ENCODE results near the gene KCNJ4. TPM values are rescaled to one million over a fixed set of nuclear protein-coding genes. Genes with fewer than 3 reads are reported as not detected.

KCNJ4 gene
- polyA plus RNA-seq, 1 donor (not counting 4 experiments of a cell fraction or from before 2014, with no cell fraction given), result not detected

DNA sequence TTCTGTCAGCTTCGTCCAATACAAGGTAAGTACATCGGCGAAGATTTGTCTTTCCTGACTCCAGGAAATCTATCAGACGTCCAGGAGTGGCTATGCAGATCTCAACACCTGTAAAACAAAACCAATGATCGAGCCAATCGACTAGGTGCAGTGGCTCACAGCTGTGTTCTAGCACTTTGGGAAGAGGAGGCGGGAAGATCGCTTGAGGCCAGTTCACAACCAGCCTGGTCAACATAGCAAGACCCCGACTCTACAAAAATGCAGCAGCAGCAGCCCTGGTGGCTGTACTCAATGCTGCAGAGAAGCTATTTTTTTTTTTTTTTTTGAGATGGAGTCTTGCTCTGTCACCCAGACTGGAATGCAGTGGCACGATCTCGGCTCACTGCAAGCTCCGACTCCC, 39.9 kb upstream of the KCNJ4 start:
- Histone ChIP-seq H4K20me1 (ENCODE audit: control insufficient read depth, extremely low read depth, insufficient read depth, low read length) (peaks cover 19% of the 10 kb centered on the region), H3K27me3 (ENCODE audit: control insufficient read depth, extremely low read depth, insufficient read depth, low read length) (no peaks in the 10 kb centered on the region), H3K4me3 (ENCODE audit: control insufficient read depth in 2 of 3, extremely low read depth in 1 of 3, insufficient read depth in 2 of 3, low read depth in 1 of 3, low read length in 3 of 3) (no peak overlapping the region), H3K9ac (ENCODE audit: control insufficient read depth, extremely low read depth, insufficient read depth, low read length) (no peak overlapping the region), H3K9me3 (ENCODE audit: control insufficient read depth, low read depth, low read length) (no peaks in the 10 kb centered on the region), H2AFZ (ENCODE audit: control insufficient read depth, low read length) (no peak overlapping the region), H3K9me1 (ENCODE audit: control insufficient read depth, extremely low read depth, insufficient read depth, low read length) (peaks cover 3% of the 10 kb centered on the region), H3K4me1 (ENCODE audit: control insufficient read depth, extremely low read depth, insufficient read depth, low read length) (no peaks in the 10 kb centered on the region), H3K4me2 (ENCODE audit: control insufficient read depth, extremely low read depth, insufficient read depth, low read depth, low read length) (no peak overlapping the region), H3K79me2 (ENCODE audit: control insufficient read depth, insufficient read depth, low read length) (peaks cover 63% of the 10 kb centered on the region), H3K36me3 (ENCODE audit: control insufficient read depth in 2 of 2, extremely low read depth in 1 of 2, insufficient read depth in 2 of 2, low read length in 2 of 2) (peaks cover 49 to 73% of the 10 kb centered on the region in 2 experiments), H3K27ac (ENCODE audit: control insufficient read depth, insufficient read depth, low read length) (no peak overlapping the region)
- DNase-seq (ENCODE audit: low read depth, low spot score) (no peak), FAIRE-seq (no peak)
- dilution Hi-C loops (cut with MboI; ENCODE audit: extremely low pct_ligation_motif_present, low sequenced_read_pairs), result no loop called here
- no peak for TF ChIP-seq EZH2 (IDR thresholded peaks at IDR 0.05; ENCODE audit: low read length)

DNA sequence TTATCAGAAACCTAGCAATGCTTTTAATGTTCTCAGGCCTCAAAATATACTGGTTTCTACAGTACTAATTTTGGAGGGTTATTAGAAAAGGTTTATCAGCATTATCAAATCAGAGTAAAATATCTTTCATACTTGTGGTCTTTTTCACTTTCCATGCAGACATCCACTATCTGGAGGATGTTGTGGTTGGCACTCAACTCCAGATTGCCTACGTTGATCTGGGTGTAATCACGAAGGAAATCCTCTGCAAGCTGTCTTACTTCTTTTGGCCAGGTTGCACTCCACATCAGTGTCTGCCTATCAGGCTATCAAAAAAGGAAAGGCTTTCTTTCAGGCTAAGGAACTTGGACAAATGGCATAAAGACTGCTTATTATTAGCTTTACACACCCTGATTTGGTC, 39.5 kb upstream of the KCNJ4 start:
- DNase-seq (ENCODE audit: low read depth, low spot score), result no peak
- Histone ChIP-seq H3K79me2 (ENCODE audit: control insufficient read depth, insufficient read depth, low read length) (peaks cover 63% of the 10 kb centered on the region), H3K9me1 (ENCODE audit: control insufficient read depth, extremely low read depth, insufficient read depth, low read length) (peaks cover 3% of the 10 kb centered on the region), H2AFZ (ENCODE audit: control insufficient read depth, low read length) (no peak overlapping the region), H3K9ac (ENCODE audit: control insufficient read depth, extremely low read depth, insufficient read depth, low read length) (no peak overlapping the region), H3K4me1 (ENCODE audit: control insufficient read depth, extremely low read depth, insufficient read depth, low read length) (no peaks in the 10 kb centered on the region), H3K9me3 (ENCODE audit: control insufficient read depth, low read depth, low read length) (no peaks in the 10 kb centered on the region), H3K36me3 (ENCODE audit: control insufficient read depth in 2 of 2, extremely low read depth in 1 of 2, insufficient read depth in 2 of 2, low read length in 2 of 2) (peaks cover 53 to 74% of the 10 kb centered on the region in 2 experiments), H3K27me3 (ENCODE audit: control insufficient read depth, extremely low read depth, insufficient read depth, low read length) (no peaks in the 10 kb centered on the region), H3K4me2 (ENCODE audit: control insufficient read depth, extremely low read depth, insufficient read depth, low read depth, low read length) (no peak overlapping the region), H3K27ac (ENCODE audit: control insufficient read depth, insufficient read depth, low read length) (no peak overlapping the region), H3K4me3 (ENCODE audit: control insufficient read depth in 2 of 3, extremely low read depth in 1 of 3, insufficient read depth in 2 of 3, low read depth in 1 of 3, low read length in 3 of 3) (no peak overlapping the region), H4K20me1 (ENCODE audit: control insufficient read depth, extremely low read depth, insufficient read depth, low read length) (peaks cover 21% of the 10 kb centered on the region)
- TF ChIP-seq EZH2 (IDR thresholded peaks at IDR 0.05; ENCODE audit: low read length), result no peak
- TF ChIP-seq CTCF (optimal IDR thresholded peaks at IDR 0.05 in 1 of 3, IDR thresholded peaks at IDR 0.05 in 1 of 3, conservative IDR thresholded peaks at IDR 0.05 in 1 of 3; ENCODE audit: extremely low read depth in 1 of 3, insufficient read depth in 2 of 3, low read length in 3 of 3), result no peak
- dilution Hi-C loops (cut with MboI; ENCODE audit: extremely low pct_ligation_motif_present, low sequenced_read_pairs), result no loop called here
- FAIRE-seq, result no peak

GRCh38 chr22:38491707-38492348, 36.8 kb upstream of the KCNJ4 start:
- Histone ChIP-seq H2AFZ (ENCODE audit: control insufficient read depth, low read length) (no peak overlapping the region), H3K4me1 (ENCODE audit: control insufficient read depth, extremely low read depth, insufficient read depth, low read length) (no peaks in the 10 kb centered on the region), H3K4me2 (ENCODE audit: control insufficient read depth, extremely low read depth, insufficient read depth, low read depth, low read length) (no peak overlapping the region), H3K79me2 (ENCODE audit: control insufficient read depth, insufficient read depth, low read length) (peaks cover 50% of the 10 kb centered on the region), H3K27ac (ENCODE audit: control insufficient read depth, insufficient read depth, low read length) (no peak overlapping the region), H3K27me3 (ENCODE audit: control insufficient read depth, extremely low read depth, insufficient read depth, low read length) (no peaks in the 10 kb centered on the region), H3K9me3 (ENCODE audit: control insufficient read depth, low read depth, low read length) (no peaks in the 10 kb centered on the region), H3K9ac (ENCODE audit: control insufficient read depth, extremely low read depth, insufficient read depth, low read length) (no peak overlapping the region), H4K20me1 (ENCODE audit: control insufficient read depth, extremely low read depth, insufficient read depth, low read length) (peaks cover 25% of the 10 kb centered on the region), H3K36me3 (ENCODE audit: control insufficient read depth in 2 of 2, extremely low read depth in 1 of 2, insufficient read depth in 2 of 2, low read length in 2 of 2) (peaks cover 49 to 70% of the 10 kb centered on the region in 2 experiments), H3K9me1 (ENCODE audit: control insufficient read depth, extremely low read depth, insufficient read depth, low read length) (peaks cover 3% of the 10 kb centered on the region), H3K4me3 (ENCODE audit: control insufficient read depth in 2 of 3, extremely low read depth in 1 of 3, insufficient read depth in 2 of 3, low read depth in 1 of 3, low read length in 3 of 3) (no peak overlapping the region)
- no peak for TF ChIP-seq EZH2 (IDR thresholded peaks at IDR 0.05; ENCODE audit: low read length)
- no peak for TF ChIP-seq CTCF (optimal IDR thresholded peaks at IDR 0.05 in 1 of 3, IDR thresholded peaks at IDR 0.05 in 1 of 3, conservative IDR thresholded peaks at IDR 0.05 in 1 of 3; ENCODE audit: extremely low read depth in 1 of 3, insufficient read depth in 2 of 3, low read length in 3 of 3)
- FAIRE-seq (no peak), DNase-seq (ENCODE audit: low read depth, low spot score) (no peak)
- dilution Hi-C loops (cut with MboI; ENCODE audit: extremely low pct_ligation_motif_present, low sequenced_read_pairs), result no loop called here
